BE2C (cell line): Measurements from ENCODE around the gene TMEM26.

Experiments
- DNase-seq: peaks from one replicate; pipeline ENCODE4 v3.0.0-alpha.2; 2020
- H3K27me3 ChIP-seq: fragments of 250-450 bp; sonication (Bioruptor Pico); 2 replicates; pipeline ENCODE4 v1.5.1; 2020; ENCODE audit warnings: mild to moderate bottlenecking
- H3K36me3 ChIP-seq: fragments of 250-450 bp; sonication (Bioruptor Pico); 2 replicates; pipeline ENCODE4 v1.5.1; 2020; ENCODE audit warnings: mild to moderate bottlenecking
- H3K4me1 ChIP-seq: fragments of 250-450 bp; sonication (Bioruptor Pico); 2 replicates; pipeline ENCODE4 v1.5.1; 2020
- H3K4me3 ChIP-seq: 2 replicates; pipeline ENCODE4 v1.5.1; 2011; ENCODE audit warnings: low read depth, low read length
- H3K9me3 ChIP-seq: fragments of 250-450 bp; sonication (Bioruptor Pico); 2 replicates; pipeline ENCODE4 v1.5.1; 2020
- TF ChIP-seq, protein P1 (sequence below): IDR thresholded peaks from 2 replicates; pipeline ENCODE4 v1.5.1; 2012; ENCODE audit warnings: mild to moderate bottlenecking, low read depth, low read length

TMEM26 gene

DNA sequence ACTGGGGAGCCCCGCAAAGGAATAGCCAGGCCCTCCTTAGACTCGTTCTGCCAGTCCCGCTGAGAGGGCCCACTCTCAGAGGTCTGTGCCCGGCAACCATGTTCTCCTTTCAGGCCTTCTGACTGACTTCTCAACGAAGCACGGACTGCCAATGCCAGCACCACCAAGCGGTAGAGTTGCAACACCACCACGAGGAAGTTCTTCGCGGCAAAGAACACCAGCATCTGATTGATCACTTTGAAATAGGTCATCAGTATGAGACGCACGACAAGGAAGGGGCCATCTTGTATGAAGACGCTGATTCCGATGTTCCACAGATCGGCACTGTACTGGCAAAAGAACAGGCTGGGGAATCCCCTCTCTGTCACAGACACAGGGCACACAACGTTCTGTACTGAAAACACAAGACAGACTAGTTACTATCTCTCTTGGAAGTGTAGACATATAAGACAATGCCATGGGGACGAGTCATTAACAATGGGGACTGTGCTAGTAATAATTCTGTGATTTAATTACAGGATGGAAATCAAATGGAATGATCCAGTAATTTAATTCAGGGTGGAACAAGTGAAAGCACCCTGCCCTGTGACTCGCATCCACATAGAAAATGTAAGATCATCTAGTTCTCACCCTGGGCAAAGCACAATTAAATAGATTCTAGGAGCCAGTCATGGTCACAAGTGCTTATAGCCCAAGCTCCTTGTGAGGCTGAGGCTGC is 42.7 kb downstream of the TMEM26 start:
- Histone ChIP-seq H3K4me1 (no peaks in the 10 kb centered on the region), H3K27me3 (no peaks in the 10 kb centered on the region), H3K36me3 (no peaks in the 10 kb centered on the region), H3K9me3 (no peaks in the 10 kb centered on the region), H3K4me3 (no peak overlapping the region)
- DNase-seq, result no peak
- TF ChIP-seq, protein P1, sequence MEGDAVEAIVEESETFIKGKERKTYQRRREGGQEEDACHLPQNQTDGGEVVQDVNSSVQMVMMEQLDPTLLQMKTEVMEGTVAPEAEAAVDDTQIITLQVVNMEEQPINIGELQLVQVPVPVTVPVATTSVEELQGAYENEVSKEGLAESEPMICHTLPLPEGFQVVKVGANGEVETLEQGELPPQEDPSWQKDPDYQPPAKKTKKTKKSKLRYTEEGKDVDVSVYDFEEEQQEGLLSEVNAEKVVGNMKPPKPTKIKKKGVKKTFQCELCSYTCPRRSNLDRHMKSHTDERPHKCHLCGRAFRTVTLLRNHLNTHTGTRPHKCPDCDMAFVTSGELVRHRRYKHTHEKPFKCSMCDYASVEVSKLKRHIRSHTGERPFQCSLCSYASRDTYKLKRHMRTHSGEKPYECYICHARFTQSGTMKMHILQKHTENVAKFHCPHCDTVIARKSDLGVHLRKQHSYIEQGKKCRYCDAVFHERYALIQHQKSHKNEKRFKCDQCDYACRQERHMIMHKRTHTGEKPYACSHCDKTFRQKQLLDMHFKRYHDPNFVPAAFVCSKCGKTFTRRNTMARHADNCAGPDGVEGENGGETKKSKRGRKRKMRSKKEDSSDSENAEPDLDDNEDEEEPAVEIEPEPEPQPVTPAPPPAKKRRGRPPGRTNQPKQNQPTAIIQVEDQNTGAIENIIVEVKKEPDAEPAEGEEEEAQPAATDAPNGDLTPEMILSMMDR, result no peak

GRCh38 chr10:61409157-61409556 is 44.0 kb downstream of the TMEM26 start:
- Histone ChIP-seq H3K9me3 (no peaks in the 10 kb centered on the region), H3K4me1 (no peaks in the 10 kb centered on the region), H3K4me3 (no peak overlapping the region), H3K36me3 (no peaks in the 10 kb centered on the region), H3K27me3 (no peaks in the 10 kb centered on the region)
- TF ChIP-seq, protein P1, result no peak
- DNase-seq, result no peak

DNA sequence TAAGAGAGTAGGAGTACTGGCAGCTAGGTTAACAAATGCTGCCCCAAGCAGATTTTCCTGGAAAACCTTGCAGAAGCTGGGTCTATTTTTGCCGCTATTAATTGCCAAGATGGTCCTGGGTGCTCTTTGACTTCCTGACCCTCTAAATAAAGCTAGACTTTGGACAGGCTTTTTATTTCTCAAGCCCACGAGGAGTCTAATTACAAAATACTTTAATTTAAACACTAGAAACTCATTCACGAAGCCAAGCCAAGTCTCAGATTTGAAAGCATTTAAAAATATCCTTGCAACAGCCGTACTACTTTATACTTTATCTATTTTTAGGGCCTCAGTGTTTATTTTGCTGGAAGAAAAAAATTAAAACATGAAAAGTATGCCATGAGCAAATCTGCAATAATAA is 45.1 kb downstream of the TMEM26 start:
- TF ChIP-seq, protein P1, result no peak
- Histone ChIP-seq H3K4me3 (no peak overlapping the region), H3K27me3 (no peaks in the 10 kb centered on the region), H3K4me1 (no peaks in the 10 kb centered on the region), H3K36me3 (no peaks in the 10 kb centered on the region), H3K9me3 (no peaks in the 10 kb centered on the region)
- no peak for DNase-seq

DNA sequence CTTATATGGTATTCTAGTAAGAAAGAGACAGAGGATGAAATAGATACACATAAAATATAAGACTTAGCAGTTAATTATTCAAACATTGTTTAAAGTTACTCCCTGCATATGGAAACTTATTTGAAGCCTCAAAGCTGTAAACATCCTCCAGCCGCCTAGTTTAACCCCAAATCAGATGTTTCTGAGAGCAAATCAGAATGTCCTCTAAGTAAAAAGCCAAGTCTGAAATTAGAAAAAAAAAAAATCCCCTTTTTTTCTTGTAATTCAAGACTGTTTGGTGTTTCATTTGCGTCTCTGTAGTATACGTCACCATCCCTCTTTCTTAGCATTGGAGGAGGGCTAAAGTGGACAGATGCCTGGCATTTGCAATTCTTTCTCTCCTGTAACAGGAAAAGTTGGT is 46.4 kb downstream of the TMEM26 start:
- no peaks in the 10 kb centered on the region for H3K9me3 ChIP-seq
- H3K4me1 ChIP-seq, result no peaks in the 10 kb centered on the region
- TF ChIP-seq, protein P1, result no peak
- H3K27me3 ChIP-seq, result no peaks in the 10 kb centered on the region
- no peaks in the 10 kb centered on the region for H3K36me3 ChIP-seq
- DNase-seq, result no peak
- no peak overlapping the region for H3K4me3 ChIP-seq

GRCh38 chr10:61406242-61406641 is 46.9 kb downstream of the TMEM26 start:
- H3K9me3 ChIP-seq, result no peaks in the 10 kb centered on the region
- DNase-seq, result no peak
- H3K27me3 ChIP-seq, result no peaks in the 10 kb centered on the region
- no peaks in the 10 kb centered on the region for H3K4me1 ChIP-seq
- no peak overlapping the region for H3K4me3 ChIP-seq
- TF ChIP-seq, protein P1, result no peak
- no peaks in the 10 kb centered on the region for H3K36me3 ChIP-seq

- no peaks in the 10 kb centered on the region for H3K9me3 ChIP-seq
- H3K36me3 ChIP-seq, result no peaks in the 10 kb centered on the region
- H3K4me3 ChIP-seq, result no peak overlapping the region
- no peaks in the 10 kb centered on the region for H3K4me1 ChIP-seq
- DNase-seq, result no peak
- TF ChIP-seq, protein P1, result no peak
- H3K27me3 ChIP-seq, result no peaks in the 10 kb centered on the region
Observed at GRCh38 chr10:61404751-61405150, 48.4 kb downstream of the TMEM26 start.
